HCT116 (cell line): ENCODE measurements around the gene RAET1L.

Source experiments
- CEBPB ChIP-seq: IDR thresholded peaks from 2 replicates; pipeline ENCODE4 v1.6.1; 2012; ENCODE audit warnings: low read depth
- POLR2A ChIP-seq: IDR thresholded peaks from 2 replicates; pipeline ENCODE4 v1.7.0; 2011; ENCODE audit warnings: borderline replicate concordance; ENCODE audit not compliant: insufficient read depth, insufficient read length; ENCODE audit errors: extremely low read depth
- YY1 ChIP-seq: IDR thresholded peaks from 2 replicates; pipeline ENCODE4 v1.6.1; 2011; ENCODE audit warnings: low read length, low read depth, moderate library complexity, mild to moderate bottlenecking; ENCODE audit not compliant: insufficient replicate concordance; ENCODE audit errors: extremely low read depth
- TF ChIP-seq, protein P1 (sequence below), 3 experiments: fragments of 200-600 bp in 1 of 3; sonication (generic) in 1 of 3; IDR thresholded peaks in 2 of 3; conservative IDR thresholded peaks in 1 of 3; 2 replicates each; pipeline ENCODE4 v1.5.1; 2012 to 2017; ENCODE audit warnings: low read depth in 2 of 3, low read length in 2 of 3, antibody characterized with exemption in 1 of 3, borderline replicate concordance in 1 of 3, control low read depth in 1 of 3, mild to moderate bottlenecking in 1 of 3, mixed read lengths in 1 of 3, mixed run types in 1 of 3, moderate library complexity in 1 of 3; ENCODE audit not compliant: insufficient read depth in 1 of 3
- TF ChIP-seq, protein P2 (sequence below): IDR thresholded peaks from 2 replicates; pipeline ENCODE4 v1.6.1; 2012

DNA sequence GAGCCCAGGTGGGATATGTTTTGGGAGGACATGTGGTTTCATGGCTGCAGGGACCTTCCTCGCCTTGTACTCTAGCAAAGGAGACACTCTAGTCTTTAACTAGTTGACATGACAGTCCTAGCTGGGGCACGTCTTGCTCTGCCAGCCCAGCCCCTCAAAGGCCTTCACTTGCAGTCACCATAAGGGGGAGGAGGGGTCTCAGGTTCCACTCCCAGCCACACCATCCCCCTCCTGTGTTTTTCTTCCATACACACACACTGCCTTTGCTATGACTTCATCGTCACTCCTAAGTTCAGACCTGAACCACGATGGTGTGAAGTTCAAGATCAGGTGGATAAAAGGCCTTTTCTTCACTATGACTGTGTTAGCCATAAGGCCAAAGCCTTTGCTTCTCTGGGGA lies 48.1 kb downstream of the RAET1L start:
- TF ChIP-seq, protein P1, sequence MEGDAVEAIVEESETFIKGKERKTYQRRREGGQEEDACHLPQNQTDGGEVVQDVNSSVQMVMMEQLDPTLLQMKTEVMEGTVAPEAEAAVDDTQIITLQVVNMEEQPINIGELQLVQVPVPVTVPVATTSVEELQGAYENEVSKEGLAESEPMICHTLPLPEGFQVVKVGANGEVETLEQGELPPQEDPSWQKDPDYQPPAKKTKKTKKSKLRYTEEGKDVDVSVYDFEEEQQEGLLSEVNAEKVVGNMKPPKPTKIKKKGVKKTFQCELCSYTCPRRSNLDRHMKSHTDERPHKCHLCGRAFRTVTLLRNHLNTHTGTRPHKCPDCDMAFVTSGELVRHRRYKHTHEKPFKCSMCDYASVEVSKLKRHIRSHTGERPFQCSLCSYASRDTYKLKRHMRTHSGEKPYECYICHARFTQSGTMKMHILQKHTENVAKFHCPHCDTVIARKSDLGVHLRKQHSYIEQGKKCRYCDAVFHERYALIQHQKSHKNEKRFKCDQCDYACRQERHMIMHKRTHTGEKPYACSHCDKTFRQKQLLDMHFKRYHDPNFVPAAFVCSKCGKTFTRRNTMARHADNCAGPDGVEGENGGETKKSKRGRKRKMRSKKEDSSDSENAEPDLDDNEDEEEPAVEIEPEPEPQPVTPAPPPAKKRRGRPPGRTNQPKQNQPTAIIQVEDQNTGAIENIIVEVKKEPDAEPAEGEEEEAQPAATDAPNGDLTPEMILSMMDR (IDR thresholded peaks at IDR 0.05 in 2 of 3, conservative IDR thresholded peaks at IDR 0.05 in 1 of 3; ENCODE audit: borderline replicate concordance in 1 of 3, insufficient read depth in 1 of 3, low read depth in 2 of 3, low read length in 2 of 3) = no peak
- no peak for TF ChIP-seq YY1
- no peak for TF ChIP-seq POLR2A
- TF ChIP-seq, protein P2, sequence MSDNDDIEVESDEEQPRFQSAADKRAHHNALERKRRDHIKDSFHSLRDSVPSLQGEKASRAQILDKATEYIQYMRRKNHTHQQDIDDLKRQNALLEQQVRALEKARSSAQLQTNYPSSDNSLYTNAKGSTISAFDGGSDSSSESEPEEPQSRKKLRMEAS = no peak
- TF ChIP-seq CEBPB = no peak
